K562 (cell line): ENCODE results near the gene ARNT2. TPM values are rescaled to one million over a fixed set of nuclear protein-coding genes. Genes with fewer than 3 reads are reported as not detected.

Source experiments
- CHD7 ChIP-seq: fragments of 200-600 bp; sonication (generic); IDR thresholded peaks from one replicate; pipeline ENCODE4 v1.6.1; 2012; ENCODE audit warnings: mild to moderate bottlenecking, low read depth, low read length, inconsistent platforms
- HNRNPUL1 ChIP-seq: fragments of 200-400 bp; formaldehyde crosslinking; IDR thresholded peaks from 2 replicates; pipeline ENCODE4 v1.6.1; 2017; ENCODE audit warnings: low read length
- TFAM ChIP-seq: fragments of 250-450 bp; sonication (Bioruptor Pico); conservative IDR thresholded peaks from 2 replicates; pipeline ENCODE4 v1.5.0; 2021; ENCODE audit warnings: mild to moderate bottlenecking, moderate library complexity
- polyA plus RNA-seq, 8 experiments: library from polyadenylated mRNA; depleted of rRNA in 4 of 8; stranded (reverse) in 5 of 8; unstranded in 3 of 8; fragments of >200 nt; fragmentation: Nextera tagmentation in 2 of 8; fragmentation: Illumina TruSeq in 1 of 8; extraction: Ambion mirVana in 2 of 8; extraction: Trizol in 1 of 8; gene quantifications; 2 replicates each; pipeline versions ENCODE4 v1.2.1 to v1.2.3, GENCODE V29; 2011 to 2014; ENCODE audit warnings: inconsistent platforms in 1 of 8, missing spikeins in 1 of 8
- total RNA-seq, 7 experiments: library from RNA; depleted of rRNA in 6 of 7; stranded (reverse); fragments of >200 nt in 6 of 7; fragmentation: Illumina TruSeq in 2 of 7; extraction: Trizol in 2 of 7; gene quantifications; 2 replicates each; pipeline versions ENCODE4 v1.2.1 to v1.2.3, GENCODE V29; 2011 to 2021; ENCODE audit warnings: low replicate concordance in 1 of 7

Gene ARNT2
- total and polyA plus RNA-seq, 9 of the 15 experiments (the other 6 are each of a cell fraction or from before 2014, with no cell fraction given) = 0.01 TPM; not detected in 8

DNA sequence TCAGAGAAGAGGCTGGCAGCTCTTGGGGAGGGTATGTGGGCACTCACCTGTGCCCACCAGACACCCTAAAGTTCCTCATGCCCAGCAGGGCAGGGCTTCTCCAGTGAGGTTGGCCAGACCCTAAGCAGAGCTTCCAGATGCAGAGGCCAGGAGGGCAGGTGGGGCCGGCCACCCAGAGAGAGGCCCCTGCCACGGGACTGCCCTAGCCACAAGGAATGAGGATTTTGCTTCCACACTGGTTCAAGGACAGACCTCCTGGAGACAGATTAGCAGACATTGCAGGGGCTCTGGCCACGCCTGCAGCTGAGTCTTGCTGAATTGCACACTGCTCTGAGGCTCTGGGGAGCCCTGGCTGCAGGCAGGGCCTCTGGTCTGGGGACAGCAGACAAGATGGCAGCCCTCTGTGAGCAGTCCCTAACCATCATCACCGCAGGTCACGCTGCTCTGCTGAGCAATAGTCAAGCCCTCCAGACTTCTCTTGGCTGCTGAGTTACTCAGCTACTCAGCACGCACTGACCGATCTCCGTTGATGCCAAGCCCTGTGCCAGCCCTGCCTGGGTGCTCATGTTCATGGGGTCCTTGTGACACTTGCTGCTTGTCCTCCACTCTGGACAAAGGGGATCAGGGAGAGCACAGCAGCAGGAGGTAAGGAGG is 173.5 kb downstream of the ARNT2 start (continued):
- TF ChIP-seq HNRNPUL1 (no peak), TFAM (CRISPR knock-in tag) (no peak), CHD7 (no peak)
- TF ChIP-seq, all 486 proteins: peak for 0
